ENCODE results near the gene SYNGR1.
"Not testable (repeated sequence)": the region's sequence is repeated elsewhere in the genome, so short reads cannot be mapped to it uniquely, and the experiment has no call there.

SYNGR1 gene

DNA sequence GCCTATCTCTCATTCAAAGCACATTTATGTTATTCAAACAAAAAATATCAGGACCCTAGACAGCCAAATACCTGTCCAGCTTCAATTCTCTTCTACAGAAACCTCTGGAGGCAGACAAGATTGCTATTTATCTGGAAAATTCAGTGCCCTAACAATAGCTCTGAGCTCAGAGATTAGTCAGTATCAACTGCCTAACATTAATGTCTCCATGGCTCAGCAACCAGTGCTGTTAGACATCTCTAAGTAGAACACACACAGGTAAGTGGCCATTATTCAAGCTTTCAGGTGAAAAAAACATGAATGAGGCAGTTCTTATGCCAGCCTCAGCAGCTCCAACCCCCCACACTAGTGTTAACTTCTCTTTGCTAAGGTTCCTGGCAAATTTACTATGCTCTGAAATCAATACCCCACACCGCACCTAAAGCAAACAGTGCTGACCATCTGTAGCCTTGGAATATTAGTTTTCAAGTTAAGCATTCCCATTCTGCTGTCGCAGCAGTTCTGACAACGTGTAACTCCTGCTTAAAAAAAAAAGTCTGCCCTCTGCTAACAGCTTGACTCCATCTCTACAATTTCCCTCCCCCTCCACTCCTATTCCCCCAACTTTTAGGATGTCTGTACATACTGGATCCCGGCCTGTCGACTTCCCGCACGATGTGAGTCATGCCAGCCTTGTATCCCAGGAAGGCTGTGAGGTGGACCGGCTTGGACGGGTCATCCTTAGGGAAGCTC is 31.9 kb upstream of the SYNGR1 start:
- peak overlapping the region; percentile 92 for H3K27ac ChIP-seq
- TF ChIP-seq, protein P1, sequence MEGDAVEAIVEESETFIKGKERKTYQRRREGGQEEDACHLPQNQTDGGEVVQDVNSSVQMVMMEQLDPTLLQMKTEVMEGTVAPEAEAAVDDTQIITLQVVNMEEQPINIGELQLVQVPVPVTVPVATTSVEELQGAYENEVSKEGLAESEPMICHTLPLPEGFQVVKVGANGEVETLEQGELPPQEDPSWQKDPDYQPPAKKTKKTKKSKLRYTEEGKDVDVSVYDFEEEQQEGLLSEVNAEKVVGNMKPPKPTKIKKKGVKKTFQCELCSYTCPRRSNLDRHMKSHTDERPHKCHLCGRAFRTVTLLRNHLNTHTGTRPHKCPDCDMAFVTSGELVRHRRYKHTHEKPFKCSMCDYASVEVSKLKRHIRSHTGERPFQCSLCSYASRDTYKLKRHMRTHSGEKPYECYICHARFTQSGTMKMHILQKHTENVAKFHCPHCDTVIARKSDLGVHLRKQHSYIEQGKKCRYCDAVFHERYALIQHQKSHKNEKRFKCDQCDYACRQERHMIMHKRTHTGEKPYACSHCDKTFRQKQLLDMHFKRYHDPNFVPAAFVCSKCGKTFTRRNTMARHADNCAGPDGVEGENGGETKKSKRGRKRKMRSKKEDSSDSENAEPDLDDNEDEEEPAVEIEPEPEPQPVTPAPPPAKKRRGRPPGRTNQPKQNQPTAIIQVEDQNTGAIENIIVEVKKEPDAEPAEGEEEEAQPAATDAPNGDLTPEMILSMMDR (conservative IDR thresholded peaks at IDR 0.05): no peak
- TF ChIP-seq ZFX (IDR thresholded peaks at IDR 0.05): no peak

DNA sequence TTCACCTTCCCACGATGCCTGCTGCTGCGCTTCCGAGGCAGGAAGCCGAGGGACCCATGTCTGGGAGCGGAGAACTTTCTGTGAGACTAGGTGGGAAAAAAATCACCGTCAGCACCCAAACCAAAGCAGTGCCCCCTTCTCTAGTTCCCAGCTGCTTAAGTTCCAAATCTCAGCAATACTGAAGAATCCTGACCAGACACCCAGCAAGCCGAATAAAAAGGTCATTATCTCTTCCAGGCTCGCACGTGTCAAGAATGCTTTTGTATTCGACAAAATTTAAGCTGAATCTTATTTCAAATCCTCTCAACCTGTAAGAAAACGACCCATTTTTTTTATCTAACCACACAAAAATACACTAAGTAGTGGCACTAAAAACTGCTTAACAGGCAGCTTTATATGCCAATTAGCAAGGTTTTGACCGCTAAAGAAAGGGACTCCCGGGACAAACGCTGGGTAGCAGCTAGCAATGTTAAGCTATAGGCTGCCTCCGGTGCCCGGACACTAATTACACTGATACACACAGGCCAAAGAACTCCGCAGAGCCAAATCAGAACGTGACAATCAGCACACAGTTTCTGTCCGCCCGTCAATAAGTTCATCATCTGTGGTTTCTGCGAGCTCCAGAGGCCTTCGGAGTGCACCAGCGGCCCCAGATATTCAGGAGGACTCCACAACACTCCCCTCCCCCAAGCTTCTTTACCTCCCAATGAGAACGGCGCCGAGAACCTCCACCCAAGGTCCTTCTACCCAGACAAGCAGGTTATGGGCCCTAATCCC is 31.1 kb upstream of the SYNGR1 start:
- peak overlapping the region; percentile 92 for H3K27ac ChIP-seq
- TF ChIP-seq ZFX (IDR thresholded peaks at IDR 0.05): no peak
- TF ChIP-seq, protein P1 (conservative IDR thresholded peaks at IDR 0.05): no peak

DNA sequence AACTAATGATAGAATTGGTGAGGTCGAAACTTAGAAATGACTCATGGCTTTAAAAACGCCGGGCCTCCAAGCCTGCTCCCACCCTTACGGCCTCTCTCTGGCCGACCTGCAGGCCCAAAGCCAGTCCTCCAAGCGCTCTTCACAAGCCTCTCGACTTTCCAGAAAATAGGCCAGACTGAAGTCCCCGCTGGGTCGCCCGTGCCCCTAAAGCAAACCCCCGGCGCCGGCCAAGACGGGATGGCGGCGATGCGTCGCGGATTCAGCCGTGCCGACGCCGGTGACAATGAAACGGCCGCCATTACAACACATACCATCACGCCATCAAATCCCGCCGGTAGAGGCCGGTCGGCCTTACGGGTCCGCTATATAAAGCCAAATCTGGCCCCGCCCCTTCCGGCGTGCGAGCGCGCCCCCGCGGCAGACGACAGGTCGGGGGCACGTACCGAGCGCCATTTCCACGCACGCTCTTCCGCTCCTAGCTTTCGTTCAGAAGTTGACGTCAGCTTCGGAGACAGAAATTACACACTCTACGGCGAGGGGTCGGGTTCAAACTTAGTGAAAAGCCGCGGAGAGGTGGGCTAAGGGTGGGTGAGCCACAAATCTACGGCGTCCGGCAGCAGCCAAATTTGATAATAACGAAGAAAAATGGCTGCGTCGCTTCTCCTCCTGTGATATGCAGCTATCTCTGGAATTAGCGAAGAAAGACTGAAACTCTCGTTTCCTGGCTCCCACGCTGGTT is 30.3 kb upstream of the SYNGR1 start, which contains the start of gene RPL3:
Gene RPL3, minus strand, starts transcription at position 340 of the 739 bp plus-strand sequence. Its CDS starts 26 bp downstream, at position 314.
- H3K27ac ChIP-seq: peak within 1 kb of the TSS; percentile 92
- TF ChIP-seq ZFX (IDR thresholded peaks at IDR 0.05): peak; percentile 96; the same call in 1 of the 2 replicates
- TF ChIP-seq, protein P1 (conservative IDR thresholded peaks at IDR 0.05): no peak

DNA sequence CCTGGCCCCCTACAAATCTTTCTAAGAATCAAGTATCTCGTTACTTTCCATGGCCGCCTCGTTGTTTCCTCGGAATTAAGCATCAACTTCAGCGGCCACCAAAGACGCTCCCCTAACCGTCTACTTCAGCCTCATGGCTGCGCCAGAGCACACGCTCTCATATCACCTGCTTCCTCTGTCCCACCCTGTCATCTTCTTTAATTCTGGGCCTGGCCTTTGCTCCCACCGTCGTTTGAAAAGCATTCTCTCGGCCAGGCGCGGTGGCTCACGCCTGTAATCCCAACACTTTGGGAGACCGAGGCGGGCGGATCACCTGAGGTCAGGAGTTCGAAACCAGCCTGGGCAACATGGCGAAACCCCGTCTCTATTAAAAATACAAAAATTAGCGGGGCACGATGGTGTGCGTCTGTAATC is 29.2 kb upstream of the SYNGR1 start:
- H3K27ac ChIP-seq: peak overlapping the region; percentile 92

DNA sequence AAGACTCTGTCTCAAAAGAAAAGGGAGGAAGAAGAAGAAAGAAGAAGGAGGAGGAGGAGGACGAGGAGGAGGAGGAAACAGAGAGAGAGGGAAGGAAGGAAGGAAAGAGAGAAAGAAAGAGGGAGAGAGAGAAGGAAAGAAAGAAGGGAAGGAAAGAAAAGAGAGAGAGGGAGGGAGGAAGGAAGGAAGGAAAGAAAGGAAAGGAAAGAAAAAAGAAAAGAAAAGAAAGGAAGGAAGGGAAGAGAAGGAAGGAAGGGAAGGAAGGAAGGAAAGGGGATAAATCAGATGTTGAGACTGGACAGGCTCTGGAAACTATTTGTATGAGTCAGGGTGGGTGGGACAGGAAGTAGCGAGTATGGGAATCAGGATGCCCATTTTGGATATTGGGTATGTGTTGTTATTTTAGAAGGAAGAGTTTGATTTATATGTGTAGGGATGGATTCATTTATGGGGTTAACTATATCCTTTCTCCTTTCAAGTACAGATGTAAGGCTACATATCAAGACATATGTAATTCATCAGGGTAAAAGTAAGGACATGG is 24.3 kb upstream of the SYNGR1 start:
- no peak for TF ChIP-seq ZFX (IDR thresholded peaks at IDR 0.05)
- TF ChIP-seq, protein P1 (conservative IDR thresholded peaks at IDR 0.05): no peak
- H3K27ac ChIP-seq: no peak overlapping the region

DNA sequence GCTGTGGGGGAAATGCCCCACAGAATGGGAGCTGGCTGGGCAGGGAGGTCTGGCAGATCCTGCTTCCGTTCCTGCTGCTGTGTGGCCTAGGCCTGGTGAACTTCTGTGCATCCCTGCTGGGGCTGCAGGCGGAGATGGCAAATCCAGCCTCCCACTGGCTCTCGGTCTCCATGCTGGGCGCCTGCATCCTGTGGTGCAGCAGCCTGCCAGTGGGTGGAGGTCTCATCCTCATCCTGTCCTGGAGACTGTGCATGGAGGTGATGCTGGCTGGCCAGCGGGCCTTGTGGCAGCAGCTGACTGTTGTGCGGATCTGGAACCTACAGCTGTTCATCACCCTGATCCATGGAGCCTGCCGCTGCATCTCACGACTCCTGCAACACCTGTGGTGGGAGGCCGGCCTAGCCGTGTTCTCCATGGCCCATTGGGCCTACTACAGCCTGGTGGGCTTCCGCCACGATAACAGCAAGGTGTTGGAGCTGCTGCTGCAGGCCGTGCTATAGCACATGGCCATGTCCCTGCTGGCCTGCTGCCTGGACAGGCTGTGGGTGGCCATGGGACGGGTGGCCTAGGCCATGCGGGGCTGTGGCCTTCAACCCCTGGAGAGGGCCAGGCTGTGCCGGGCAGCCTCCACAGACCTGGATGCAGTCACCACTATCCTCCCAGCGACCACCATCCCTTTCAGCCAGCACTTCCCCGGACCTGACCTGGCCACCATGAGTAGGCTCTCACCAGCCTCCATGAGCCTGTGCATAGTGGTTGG is 21.6 kb upstream of the SYNGR1 start:
- TF ChIP-seq, protein P1 (conservative IDR thresholded peaks at IDR 0.05): no peak
- TF ChIP-seq ZFX (IDR thresholded peaks at IDR 0.05): no peak

DNA sequence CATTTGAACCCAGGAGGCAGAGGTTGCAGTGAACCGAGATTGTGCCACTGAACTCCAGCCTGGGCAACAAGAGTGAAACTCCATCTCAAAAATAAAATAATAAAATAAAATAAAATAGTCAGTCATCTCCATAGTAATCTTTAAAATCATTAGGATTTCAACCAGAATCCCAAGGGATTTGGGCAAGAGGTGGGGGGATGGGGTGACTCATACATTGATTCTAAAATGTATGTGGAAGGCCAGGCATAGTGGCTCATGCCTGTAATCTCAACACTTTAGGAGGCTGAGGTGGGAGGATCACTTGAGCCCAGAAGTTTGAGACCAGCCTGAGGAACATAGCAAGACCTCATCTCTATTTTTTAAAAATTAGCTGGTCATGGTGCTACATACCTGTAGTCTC is 19.2 kb upstream of the SYNGR1 start:
- not testable (repeated sequence) for H3K27ac ChIP-seq

More for the DNA sequence above, 21.6 kb upstream of the SYNGR1 start:
- no peak overlapping the region for H3K27ac ChIP-seq

All from C4-2B (cell line).